GM21367 (cell line): ENCODE data around the gene CYP26A1.

Experiments
- ATAC-seq: cut with Tn5 transposase; IDR thresholded peaks from one replicate; pipeline ENCODE4 v1.9.1; 2021; ENCODE audit not compliant: unreplicated experiment

Gene CYP26A1

GRCh38 chr10:93064874-93065660 lies 8.6 kb upstream of the CYP26A1 start:
- ATAC-seq: no peak

DNA sequence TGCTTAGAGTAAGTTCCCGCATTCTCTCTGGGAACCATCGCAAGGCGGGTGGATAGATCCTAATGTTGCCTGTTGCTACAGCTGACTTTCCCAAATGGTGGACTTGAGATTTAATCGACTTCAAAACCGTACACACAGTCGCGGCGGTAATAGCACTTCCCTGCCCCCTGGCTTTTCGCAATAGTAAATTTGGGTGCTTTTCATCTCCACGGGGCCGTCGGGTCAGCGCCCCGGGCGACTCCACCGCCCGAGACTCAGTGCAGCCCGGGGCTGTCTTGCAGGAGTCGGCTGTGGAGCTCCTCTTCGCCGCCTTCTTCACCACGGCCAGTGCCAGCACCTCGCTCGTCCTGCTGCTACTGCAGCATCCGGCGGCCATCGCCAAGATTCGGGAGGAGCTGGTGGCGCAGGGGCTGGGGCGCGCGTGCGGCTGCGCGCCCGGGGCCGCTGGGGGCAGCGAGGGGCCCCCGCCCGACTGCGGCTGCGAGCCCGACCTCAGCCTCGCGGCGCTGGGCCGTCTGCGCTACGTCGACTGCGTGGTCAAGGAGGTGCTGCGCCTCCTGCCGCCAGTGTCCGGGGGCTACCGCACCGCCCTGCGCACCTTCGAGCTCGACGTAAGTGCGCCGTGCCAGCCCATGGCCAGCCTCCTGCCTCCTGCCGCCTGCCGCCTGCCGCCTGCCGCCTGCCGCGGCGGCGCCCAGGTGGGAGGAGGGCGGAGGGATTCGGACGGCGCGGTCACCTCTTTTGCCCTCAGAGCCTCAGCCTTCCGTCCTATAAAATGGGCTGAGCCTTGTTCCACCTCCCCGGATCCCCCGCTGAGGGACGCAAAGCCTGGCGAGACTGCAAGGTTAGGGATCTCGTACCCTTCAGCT lies 7.8 kb upstream of the CYP26A1 start:
- ATAC-seq: no peak

DNA sequence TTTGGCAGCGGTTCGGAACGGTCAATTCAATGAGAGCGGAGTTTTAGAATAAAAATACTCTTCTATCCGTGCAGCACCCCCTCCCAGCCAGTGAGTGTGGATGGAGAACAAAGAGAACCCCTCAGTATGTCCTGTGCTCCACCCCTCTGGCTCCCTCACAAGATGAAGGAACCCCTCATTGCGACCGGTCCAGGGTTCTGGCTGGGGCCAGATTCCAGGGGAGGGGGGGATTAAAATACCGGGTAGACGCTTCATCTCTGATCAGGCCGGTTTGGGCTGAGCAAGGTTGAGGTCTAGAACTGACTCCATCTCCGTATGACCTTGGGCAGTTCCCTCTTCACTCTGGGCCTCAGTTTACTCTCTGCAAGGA lies 7.2 kb upstream of the CYP26A1 start:
- no peak for ATAC-seq

DNA sequence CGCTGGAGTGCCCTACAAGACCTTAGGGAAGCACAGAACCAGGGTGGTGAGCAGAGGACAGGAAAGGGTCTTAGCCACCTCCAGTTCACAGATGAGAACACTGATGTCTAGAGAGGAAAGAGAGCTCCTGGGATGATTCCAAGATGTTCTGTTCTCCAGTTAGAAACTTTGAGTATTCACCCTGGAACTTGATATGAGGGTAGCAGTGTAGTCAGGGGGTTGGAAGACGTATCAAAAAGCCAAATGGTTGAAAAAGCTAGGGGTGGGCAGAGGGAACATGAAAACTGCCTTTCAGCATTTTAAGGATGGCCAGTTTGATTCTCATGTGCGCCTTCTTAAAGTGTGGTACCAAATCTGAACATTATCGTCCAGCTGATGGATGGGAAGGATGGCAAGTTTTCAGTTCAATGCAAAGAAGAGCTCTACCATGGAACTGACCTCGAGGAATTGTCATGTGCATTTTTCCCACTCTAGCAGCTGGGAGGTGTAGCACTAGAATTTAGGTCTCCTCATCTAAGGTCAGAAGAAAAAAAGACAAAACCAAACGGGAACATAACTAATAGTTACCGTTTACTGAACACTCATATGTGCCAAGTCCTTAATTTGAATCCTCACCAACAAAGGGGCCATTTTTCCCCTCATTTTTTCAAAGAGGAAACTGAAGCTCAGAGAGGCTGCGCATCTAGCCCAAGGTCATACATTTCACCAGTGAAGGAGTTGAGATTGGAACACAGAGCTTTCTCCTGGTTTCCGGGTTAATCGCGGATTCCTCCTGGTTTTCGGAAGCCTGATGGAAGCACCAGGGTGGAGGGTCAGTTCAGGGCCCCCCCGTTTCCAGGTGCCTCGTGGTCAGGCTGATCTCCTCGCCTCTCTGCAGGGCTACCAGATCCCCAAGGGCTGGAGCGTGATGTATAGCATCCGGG lies 6.0 kb upstream of the CYP26A1 start:
- ATAC-seq: no peak

GRCh38 chr10:93068411-93069244 lies 5.1 kb upstream of the CYP26A1 start:
- ATAC-seq: no peak

GRCh38 chr10:93069245-93069561 lies 4.5 kb upstream of the CYP26A1 start:
- ATAC-seq: no peak

- no peak for ATAC-seq
These were observed 3.1 kb upstream of the CYP26A1 start for GRCh38 chr10:93070378-93071176.

DNA sequence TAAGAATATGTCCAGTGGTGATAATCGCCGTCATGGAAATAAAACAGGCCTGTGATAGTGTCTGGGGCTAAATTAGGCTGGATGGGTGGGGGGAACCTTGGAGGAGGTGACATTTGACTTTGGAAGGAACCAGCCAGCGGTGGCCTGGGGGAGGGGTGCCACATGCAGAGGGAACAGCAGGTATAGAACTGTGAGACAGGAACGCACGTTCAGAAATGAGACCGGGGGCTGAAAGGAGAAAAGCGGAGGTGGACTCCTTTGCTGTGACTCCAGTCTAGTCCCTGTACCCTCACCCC lies 2.6 kb upstream of the CYP26A1 start:
- ATAC-seq: no peak

- no peak for ATAC-seq
These were observed 1.9 kb upstream of the CYP26A1 start for GRCh38 chr10:93071674-93072224.

GRCh38 chr10:93072225-93072712 lies 1.4 kb upstream of the CYP26A1 start:
- no peak for ATAC-seq

GRCh38 chr10:93072713-93073538 lies 767 bp upstream of the CYP26A1 start:
- no peak for ATAC-seq

DNA sequence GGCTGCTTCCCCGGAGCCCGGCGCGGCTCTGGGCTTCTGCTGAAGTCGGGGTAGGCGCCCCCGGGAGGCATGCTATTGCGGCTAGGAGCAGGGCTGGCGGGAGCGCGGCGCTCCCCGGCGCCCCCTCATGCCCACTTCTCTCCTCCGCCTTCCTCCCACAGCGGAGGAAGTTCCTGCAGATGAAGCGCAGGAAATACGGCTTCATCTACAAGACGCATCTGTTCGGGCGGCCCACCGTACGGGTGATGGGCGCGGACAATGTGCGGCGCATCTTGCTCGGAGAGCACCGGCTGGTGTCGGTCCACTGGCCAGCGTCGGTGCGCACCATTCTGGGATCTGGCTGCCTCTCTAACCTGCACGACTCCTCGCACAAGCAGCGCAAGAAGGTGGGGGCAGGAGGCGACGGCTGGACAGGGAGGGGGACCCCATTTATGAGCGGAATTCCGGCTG lies 479 bp downstream of the CYP26A1 start:
- no peak for ATAC-seq

DNA sequence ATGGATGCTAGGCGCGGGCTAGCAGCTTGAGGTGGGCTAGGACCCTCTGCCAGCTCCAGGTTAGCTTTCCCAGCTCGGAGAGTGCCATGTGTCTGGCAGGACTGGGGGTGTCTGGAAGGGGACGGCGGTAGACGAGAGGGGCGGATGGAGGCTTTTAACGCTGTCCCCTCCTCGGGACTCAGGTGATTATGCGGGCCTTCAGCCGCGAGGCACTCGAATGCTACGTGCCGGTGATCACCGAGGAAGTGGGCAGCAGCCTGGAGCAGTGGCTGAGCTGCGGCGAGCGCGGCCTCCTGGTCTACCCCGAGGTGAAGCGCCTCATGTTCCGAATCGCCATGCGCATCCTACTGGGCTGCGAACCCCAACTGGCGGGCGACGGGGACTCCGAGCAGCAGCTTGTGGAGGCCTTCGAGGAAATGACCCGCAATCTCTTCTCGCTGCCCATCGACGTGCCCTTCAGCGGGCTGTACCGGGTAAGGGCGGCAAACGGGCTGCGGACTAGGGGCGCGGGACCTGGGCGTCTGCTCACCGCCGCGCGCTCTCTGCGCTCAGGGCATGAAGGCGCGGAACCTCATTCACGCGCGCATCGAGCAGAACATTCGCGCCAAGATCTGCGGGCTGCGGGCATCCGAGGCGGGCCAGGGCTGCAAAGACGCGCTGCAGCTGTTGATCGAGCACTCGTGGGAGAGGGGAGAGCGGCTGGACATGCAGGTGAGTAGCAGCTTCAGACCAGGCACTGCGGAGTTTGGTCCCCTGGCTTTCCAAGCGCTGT lies 1.1 kb downstream of the CYP26A1 start:
- no peak for ATAC-seq

DNA sequence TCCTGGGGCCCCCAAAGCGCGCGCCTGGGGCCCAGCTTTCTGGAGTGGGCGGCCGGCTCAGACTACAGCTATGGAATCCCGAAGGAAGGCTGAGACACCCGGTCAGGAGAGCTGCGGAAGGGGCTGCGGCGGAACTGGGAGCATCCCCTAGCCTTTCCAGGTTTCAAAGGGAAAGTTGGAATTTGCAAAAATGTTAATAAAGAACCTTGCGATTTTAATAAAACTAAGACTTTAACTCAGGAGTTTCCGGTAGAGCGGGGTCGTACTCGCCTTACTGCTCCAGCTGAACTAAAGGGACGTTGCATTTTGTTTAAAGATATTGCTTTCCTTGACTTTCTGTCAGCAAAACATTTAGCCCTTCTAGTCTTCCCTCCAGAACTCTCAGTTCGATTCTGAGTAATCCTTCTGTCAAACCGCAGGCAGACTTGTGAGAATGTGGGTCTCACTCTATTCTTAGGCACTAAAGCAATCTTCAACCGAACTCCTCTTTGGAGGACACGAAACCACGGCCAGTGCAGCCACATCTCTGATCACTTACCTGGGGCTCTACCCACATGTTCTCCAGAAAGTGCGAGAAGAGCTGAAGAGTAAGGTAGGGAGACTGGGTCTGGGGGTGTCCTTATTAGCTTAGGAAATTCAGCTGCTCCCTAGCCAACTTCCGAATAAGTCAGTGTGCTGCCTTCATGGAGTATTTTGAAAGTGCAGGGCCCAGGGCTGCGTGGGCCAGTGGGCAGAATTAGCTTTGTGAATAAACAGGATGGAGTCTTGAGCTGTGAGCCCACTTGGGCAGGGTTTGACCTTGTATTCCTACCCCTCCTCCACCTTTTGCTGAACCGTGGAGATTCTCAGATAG lies 1.9 kb downstream of the CYP26A1 start:
- ATAC-seq: no peak

DNA sequence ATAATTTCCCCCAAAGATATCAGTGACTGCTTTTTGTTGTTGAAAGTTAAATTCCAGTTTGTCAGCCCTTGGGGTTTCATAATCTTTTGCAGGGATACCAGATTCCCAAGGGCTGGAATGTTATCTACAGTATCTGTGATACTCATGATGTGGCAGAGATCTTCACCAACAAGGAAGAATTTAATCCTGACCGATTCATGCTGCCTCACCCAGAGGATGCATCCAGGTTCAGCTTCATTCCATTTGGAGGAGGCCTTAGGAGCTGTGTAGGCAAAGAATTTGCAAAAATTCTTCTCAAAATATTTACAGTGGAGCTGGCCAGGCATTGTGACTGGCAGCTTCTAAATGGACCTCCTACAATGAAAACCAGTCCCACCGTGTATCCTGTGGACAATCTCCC lies 3.2 kb downstream of the CYP26A1 start:
- no peak for ATAC-seq

DNA sequence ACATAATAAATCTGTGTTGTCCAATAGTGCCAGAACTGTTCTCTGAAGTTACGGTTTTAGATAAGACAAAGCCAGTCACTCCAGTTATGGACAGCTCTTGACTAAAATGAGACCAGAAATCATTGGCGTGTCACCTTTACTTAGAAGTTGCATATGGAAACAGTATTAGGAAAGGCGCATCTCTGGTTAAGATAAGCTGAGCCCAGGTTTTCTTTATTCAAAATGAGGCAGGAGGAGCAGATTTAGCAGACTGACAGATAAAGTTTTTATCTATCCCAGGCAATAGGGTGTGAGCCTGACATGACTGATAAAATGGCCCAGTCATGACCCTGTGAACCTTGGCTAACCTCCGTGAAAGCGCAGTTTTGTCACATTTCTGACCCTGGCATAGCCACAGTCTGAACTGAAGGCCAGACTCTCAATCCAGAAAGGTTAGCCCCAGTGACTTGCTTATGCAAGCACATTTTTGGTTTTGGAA lies 4.2 kb downstream of the CYP26A1 start:
- ATAC-seq: no peak
